Fibroblast of mammary gland (primary cell): ENCODE results near the gene DCC.

Experiments
- DNase-seq: peaks from one replicate; pipeline ENCODE4 v3.0.0-alpha.2; 2010; ENCODE audit warnings: low read depth
- H3K4me3 ChIP-seq: 2 replicates; pipeline ENCODE4 v1.5.1; 2011; ENCODE audit warnings: low read depth, mild to moderate bottlenecking, low read length, moderate library complexity; ENCODE audit not compliant: control insufficient read depth
- TF ChIP-seq, protein P1 (sequence below): conservative IDR thresholded peaks from 2 replicates; pipeline ENCODE4 v1.5.1; 2011; ENCODE audit warnings: low read depth, low read length, inconsistent platforms; ENCODE audit not compliant: control insufficient read depth, insufficient read depth

The DCC gene

GRCh38 chr18:52322307-52322706, 17.7 kb upstream of the DCC start:
- DNase-seq, result no peak
- H3K4me3 ChIP-seq, result no peak overlapping the region
- TF ChIP-seq, protein P1, sequence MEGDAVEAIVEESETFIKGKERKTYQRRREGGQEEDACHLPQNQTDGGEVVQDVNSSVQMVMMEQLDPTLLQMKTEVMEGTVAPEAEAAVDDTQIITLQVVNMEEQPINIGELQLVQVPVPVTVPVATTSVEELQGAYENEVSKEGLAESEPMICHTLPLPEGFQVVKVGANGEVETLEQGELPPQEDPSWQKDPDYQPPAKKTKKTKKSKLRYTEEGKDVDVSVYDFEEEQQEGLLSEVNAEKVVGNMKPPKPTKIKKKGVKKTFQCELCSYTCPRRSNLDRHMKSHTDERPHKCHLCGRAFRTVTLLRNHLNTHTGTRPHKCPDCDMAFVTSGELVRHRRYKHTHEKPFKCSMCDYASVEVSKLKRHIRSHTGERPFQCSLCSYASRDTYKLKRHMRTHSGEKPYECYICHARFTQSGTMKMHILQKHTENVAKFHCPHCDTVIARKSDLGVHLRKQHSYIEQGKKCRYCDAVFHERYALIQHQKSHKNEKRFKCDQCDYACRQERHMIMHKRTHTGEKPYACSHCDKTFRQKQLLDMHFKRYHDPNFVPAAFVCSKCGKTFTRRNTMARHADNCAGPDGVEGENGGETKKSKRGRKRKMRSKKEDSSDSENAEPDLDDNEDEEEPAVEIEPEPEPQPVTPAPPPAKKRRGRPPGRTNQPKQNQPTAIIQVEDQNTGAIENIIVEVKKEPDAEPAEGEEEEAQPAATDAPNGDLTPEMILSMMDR, result no peak

DNA sequence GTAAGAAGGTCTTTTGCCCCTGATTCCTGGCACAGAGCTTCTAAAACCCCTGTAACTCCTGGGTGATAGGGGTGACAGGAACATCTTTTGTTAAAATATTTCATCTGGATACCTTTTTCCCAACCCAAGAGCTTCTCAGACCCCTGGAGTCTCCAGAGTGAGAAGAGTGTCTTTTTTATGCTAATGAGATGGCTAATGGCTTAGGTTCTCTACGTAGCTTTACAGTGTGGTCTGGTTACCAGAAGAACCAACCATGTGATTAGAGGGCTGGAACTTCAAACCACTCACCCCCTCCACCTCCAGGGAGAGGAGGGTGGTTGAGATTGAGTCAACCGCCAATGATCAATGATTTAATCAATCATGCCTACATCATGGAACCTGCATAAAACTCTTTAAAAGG, 16.2 kb upstream of the DCC start:
- DNase-seq, result no peak
- TF ChIP-seq, protein P1, result no peak
- H3K4me3 ChIP-seq, result no peak overlapping the region

DNA sequence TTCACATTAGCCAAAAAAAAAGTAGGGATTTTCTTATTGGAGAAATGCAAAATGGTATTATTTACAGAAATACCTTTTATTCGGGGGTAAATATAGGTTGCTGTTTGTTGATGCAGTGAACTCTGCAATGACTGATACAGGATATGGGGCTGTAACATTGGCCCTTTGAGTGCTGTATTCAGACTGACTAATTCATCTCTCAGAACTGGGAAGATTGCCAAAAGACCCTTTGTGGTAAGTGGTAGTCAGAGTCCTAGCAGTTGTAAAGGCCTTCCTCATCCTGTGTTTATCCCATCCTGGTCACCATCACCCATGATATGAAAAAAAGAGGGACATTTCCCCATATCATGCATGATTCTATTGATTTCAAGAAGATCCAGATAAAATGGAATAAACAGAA, 14.0 kb upstream of the DCC start:
- peak; percentile 56 for DNase-seq
- TF ChIP-seq, protein P1, result no peak
- H3K4me3 ChIP-seq, result no peak overlapping the region

DNA sequence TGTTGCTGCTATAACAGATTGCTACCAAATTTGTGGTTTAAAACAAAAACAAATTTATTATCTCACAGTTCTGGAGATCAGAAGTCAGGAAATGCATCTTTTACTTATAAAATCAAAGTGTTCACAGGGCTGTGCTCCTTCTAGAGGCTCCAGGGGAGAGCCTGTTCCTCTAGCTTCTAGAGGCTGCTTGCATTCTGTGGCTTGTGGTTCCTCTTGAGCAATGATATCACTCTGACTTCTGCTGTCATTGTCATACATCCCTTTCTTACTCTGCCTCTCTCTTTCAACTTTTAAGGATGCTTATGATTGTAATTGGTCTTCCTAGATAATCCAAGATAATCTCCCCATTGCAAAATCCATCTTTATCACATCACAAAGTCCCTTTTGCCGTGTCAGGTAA, 6.1 kb upstream of the DCC start:
- TF ChIP-seq, protein P1, result no peak
- no peak overlapping the region for H3K4me3 ChIP-seq
- DNase-seq, result no peak

- no peak for DNase-seq
- TF ChIP-seq, protein P1, result no peak
- no peak overlapping the region for H3K4me3 ChIP-seq
These were observed 5.7 kb upstream of the DCC start for GRCh38 chr18:52334307-52334706.

DNA sequence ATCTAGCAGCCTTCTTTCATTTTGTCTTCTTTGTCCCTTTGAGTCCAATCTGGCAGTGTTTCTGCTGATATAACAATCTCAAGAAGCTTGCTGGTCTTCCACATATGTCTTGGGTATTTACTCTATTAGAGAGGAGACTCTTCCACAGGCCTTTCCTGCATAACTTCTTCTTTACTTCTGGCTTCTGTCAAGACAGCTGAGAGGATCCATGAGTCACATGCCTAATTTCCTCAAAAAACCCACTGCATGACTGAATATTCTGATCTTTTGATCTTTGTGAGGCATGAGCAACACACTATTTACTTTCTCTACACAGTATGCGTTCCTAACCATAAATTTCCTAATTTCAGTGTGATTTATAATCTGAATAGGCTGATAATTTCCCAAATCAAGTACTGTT, 5.1 kb upstream of the DCC start:
- peak; percentile 81 for DNase-seq
- TF ChIP-seq, protein P1, result no peak
- no peak overlapping the region for H3K4me3 ChIP-seq

DNA sequence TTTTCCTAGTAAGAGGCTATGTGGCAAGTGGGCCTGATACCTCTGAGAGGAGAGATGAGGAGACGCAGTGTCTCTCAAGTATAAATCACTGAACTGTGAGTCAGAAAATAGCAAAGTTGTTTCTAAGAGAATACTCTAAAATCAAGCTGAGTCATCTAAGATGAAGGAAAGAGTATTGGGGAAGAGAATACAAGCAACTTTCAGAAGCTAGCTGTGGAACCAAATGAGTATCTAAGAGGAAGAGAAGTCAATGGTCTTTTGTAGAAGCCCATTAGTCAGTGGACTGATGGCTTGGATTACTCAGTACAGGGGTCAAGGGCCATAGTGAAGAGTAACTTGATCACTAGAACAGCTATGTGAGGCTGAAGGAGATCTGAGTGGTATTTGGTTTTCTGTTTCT, 2.7 kb upstream of the DCC start:
- no peak overlapping the region for H3K4me3 ChIP-seq
- DNase-seq, result peak; percentile 70
- TF ChIP-seq, protein P1, result no peak
